ENCODE data around the gene NEDD8. TPM values are rescaled to one million over a fixed set of nuclear protein-coding genes. Genes with fewer than 3 reads are reported as not detected.

NEDD8 gene
- total and polyA plus RNA-seq, 2 donors (not counting 1 experiment from before 2014, with no cell fraction given) = 86.7 to 98.5 TPM

GRCh38 chr14:24268225-24268624 lies 36.1 kb upstream of the NEDD8 start:
- H3K36me3 ChIP-seq (replicated peaks in 1 of 2; ENCODE audit: control extremely low read depth in 1 of 2, control insufficient read depth in 1 of 2, extremely low read depth in 1 of 2, insufficient read depth in 2 of 2, low read length in 1 of 2) = peaks cover 0 to 39% of the 10 kb centered on the region in 2 experiments
- no peaks in the 10 kb centered on the region for H3K9me3 Mint-ChIP-seq (ENCODE audit: insufficient read depth)
- no peak overlapping the region for H3K9ac ChIP-seq (ENCODE audit: low read length)
- no peak overlapping the region for H3K4me2 ChIP-seq (replicated peaks; ENCODE audit: low read depth, low read length, poor library complexity, severe bottlenecking)
- peaks cover 8% of the 10 kb centered on the region for H3K79me2 ChIP-seq (ENCODE audit: control insufficient read depth, insufficient read depth, low read length)
- ATAC-seq (ENCODE audit: low read depth) (no peak), DNase-seq (no peak)
- ChIA-PET POLR2A (no interaction called here), CTCF (interaction anchor here (1.6 to 3.8 kb wide), 2 partner anchors 25 to 42 kb away, joined by 6 to 39 read pairs; partner anchors contain the start of genes CIDEB, LTB4R, LTB4R2 and TINF2)
- no peaks in the 10 kb centered on the region for H4K20me1 ChIP-seq (ENCODE audit: control insufficient read depth, insufficient read depth, low read length, poor library complexity, severe bottlenecking)
- peaks cover 19 to 24% of the 10 kb centered on the region in 2 donors for H3K4me1 ChIP-seq (ENCODE audit: control insufficient read depth in 2 of 2, insufficient read depth in 2 of 2, low read length in 2 of 2)
- peaks cover 28% of the 10 kb centered on the region for H3K4me1 Mint-ChIP-seq
- intact Hi-C loops (cut with micrococcal nuclease) = no loop called here
- H3K4me3 ChIP-seq (ENCODE audit: control extremely low read depth in 1 of 5, extremely low read depth in 1 of 5, insufficient read depth in 1 of 5, low read depth in 2 of 5, low read length in 4 of 5) = no peak overlapping the region
- H3K9me3 ChIP-seq (ENCODE audit: control extremely low read depth in 1 of 3, control insufficient read depth in 2 of 3, insufficient read depth in 1 of 3, low read length in 2 of 3) = no peaks in the 10 kb centered on the region
- no peak overlapping the region for H3K27ac Mint-ChIP-seq
- H2AFZ ChIP-seq (ENCODE audit: insufficient read depth, low read depth, low read length, poor library complexity, severe bottlenecking) = no peak overlapping the region
- no peak overlapping the region for H3K4me3 Mint-ChIP-seq
- WGBS (ENCODE audit: insufficient coverage) = 100% methylated on average over 5 of the region's 9 CpGs
- no peaks in the 10 kb centered on the region for H3K27me3 Mint-ChIP-seq
- TF ChIP-seq CTCF (IDR thresholded peaks at IDR 0.05) = no peak
- no peak for TF ChIP-seq EZH2 (IDR thresholded peaks at IDR 0.05; ENCODE audit: borderline replicate concordance, insufficient read depth, low read depth, low read length, poor library complexity, severe bottlenecking)
- H3K27me3 ChIP-seq (replicated peaks in 1 of 4; ENCODE audit: control extremely low read depth in 1 of 4, control insufficient read depth in 3 of 4, insufficient read depth in 4 of 4, low read length in 3 of 4) = no peaks in the 10 kb centered on the region
- no peak overlapping the region for H3K27ac ChIP-seq (ENCODE audit: low read length in 2 of 2)

- POLR2A ChIA-PET = no interaction called here
- H3K36me3 ChIP-seq (replicated peaks in 1 of 2; ENCODE audit: control extremely low read depth in 1 of 2, control insufficient read depth in 1 of 2, extremely low read depth in 1 of 2, insufficient read depth in 2 of 2, low read length in 1 of 2) = peaks cover 0 to 39% of the 10 kb centered on the region in 2 experiments
Measured at GRCh38 chr14:24267516-24267915, 35.3 kb upstream of the NEDD8 start.

More at GRCh38 chr14:24267516-24267915, 35.3 kb upstream of the NEDD8 start:
- H3K9ac ChIP-seq (ENCODE audit: low read length) = no peak overlapping the region
- no peak overlapping the region for H3K27ac ChIP-seq (ENCODE audit: low read length in 2 of 2)
- Mint-ChIP-seq H3K27me3 (no peaks in the 10 kb centered on the region), H3K4me1 (peaks cover 22% of the 10 kb centered on the region), H3K4me3 (no peak overlapping the region), H3K9me3 (ENCODE audit: insufficient read depth) (no peaks in the 10 kb centered on the region), H3K27ac (no peak overlapping the region)
- H3K4me1 ChIP-seq (ENCODE audit: control insufficient read depth in 2 of 2, insufficient read depth in 2 of 2, low read length in 2 of 2) = peaks cover 14 to 19% of the 10 kb centered on the region in 2 donors
- DNase-seq = no peak
- no peaks in the 10 kb centered on the region for H3K9me3 ChIP-seq (ENCODE audit: control extremely low read depth in 1 of 3, control insufficient read depth in 2 of 3, insufficient read depth in 1 of 3, low read length in 2 of 3)
- no peak for ATAC-seq (ENCODE audit: low read depth)
- no peaks in the 10 kb centered on the region for H4K20me1 ChIP-seq (ENCODE audit: control insufficient read depth, insufficient read depth, low read length, poor library complexity, severe bottlenecking)
- CTCF ChIA-PET = interaction anchor here (1.6 kb wide), 1 partner anchor 25 kb away, joined by 6 read pairs; the partner anchor contains the start of gene TINF2
- intact Hi-C loops (cut with micrococcal nuclease) = no loop called here
- no peaks in the 10 kb centered on the region for H3K27me3 ChIP-seq (replicated peaks in 1 of 4; ENCODE audit: control extremely low read depth in 1 of 4, control insufficient read depth in 3 of 4, insufficient read depth in 4 of 4, low read length in 3 of 4)
- H3K4me3 ChIP-seq (ENCODE audit: control extremely low read depth in 1 of 5, extremely low read depth in 1 of 5, insufficient read depth in 1 of 5, low read depth in 2 of 5, low read length in 4 of 5) = no peak overlapping the region
- WGBS (ENCODE audit: insufficient coverage) = 98% methylated on average over 9 of the region's 9 CpGs
- no peak overlapping the region for H3K4me2 ChIP-seq (replicated peaks; ENCODE audit: low read depth, low read length, poor library complexity, severe bottlenecking)
- H2AFZ ChIP-seq (ENCODE audit: insufficient read depth, low read depth, low read length, poor library complexity, severe bottlenecking) = no peak overlapping the region
- peaks cover 3% of the 10 kb centered on the region for H3K79me2 ChIP-seq (ENCODE audit: control insufficient read depth, insufficient read depth, low read length)
- TF ChIP-seq EZH2 (IDR thresholded peaks at IDR 0.05; ENCODE audit: borderline replicate concordance, insufficient read depth, low read depth, low read length, poor library complexity, severe bottlenecking) = no peak
- TF ChIP-seq CTCF (IDR thresholded peaks at IDR 0.05) = no peak
